GM12878 (cell line): Measurements from ENCODE around the gene NOS1.

Experiments used
- CTCF ChIP-seq, 3 experiments: IDR thresholded peaks in 2 of 3; conservative IDR thresholded peaks in 1 of 3; 2 replicates each; pipeline ENCODE4 v1.5.1; 2011; ENCODE audit warnings: low read depth in 3 of 3, low read length in 3 of 3, mild to moderate bottlenecking in 3 of 3, control low read depth in 2 of 3, moderate library complexity in 2 of 3, inconsistent platforms in 1 of 3, mixed read lengths in 1 of 3; ENCODE audit not compliant: control insufficient read depth in 2 of 3, insufficient read depth in 1 of 3; ENCODE audit errors: extremely low read depth in 1 of 3
- EZH2 ChIP-seq: IDR thresholded peaks from 2 replicates; pipeline ENCODE4 v1.6.1; 2012; ENCODE audit warnings: low read depth, mild to moderate bottlenecking, control low read depth, inconsistent platforms, low read length, borderline replicate concordance; ENCODE audit not compliant: control insufficient read depth
- POLR2A ChIP-seq: IDR thresholded peaks from 2 replicates; pipeline ENCODE4 v1.6.1; 2011; ENCODE audit warnings: low read depth, mild to moderate bottlenecking, low read length
- SP1 ChIP-seq: IDR thresholded peaks from one replicate; pipeline ENCODE4 v1.6.1; 2011; ENCODE audit warnings: low read depth, low read length
- USF2 ChIP-seq: IDR thresholded peaks from 2 replicates; pipeline ENCODE4 v1.6.1; 2011; ENCODE audit warnings: low read depth, low read length, improper control_type of control experiment, borderline replicate concordance
- ZBTB11 ChIP-seq: fragments of 450-650 bp; formaldehyde crosslinking; IDR thresholded peaks from 2 replicates; pipeline ENCODE4 v1.5.0; 2022; ENCODE audit warnings: mild to moderate bottlenecking, missing genetic modification characterization
- ZBTB4 ChIP-seq: fragments of 450-650 bp; formaldehyde crosslinking; IDR thresholded peaks from 2 replicates; pipeline ENCODE4 v1.4.0; 2022; ENCODE audit warnings: mild to moderate bottlenecking, moderate library complexity
- ZZZ3 ChIP-seq: IDR thresholded peaks from 2 replicates; pipeline ENCODE4 v1.6.1; 2011; ENCODE audit warnings: low read depth; ENCODE audit not compliant: control insufficient read depth, insufficient read length

- TF ChIP-seq ZBTB11 (no peak), CTCF (IDR thresholded peaks at IDR 0.05 in 2 of 3, conservative IDR thresholded peaks at IDR 0.05 in 1 of 3; ENCODE audit: control insufficient read depth in 2 of 3, extremely low read depth in 1 of 3, insufficient read depth in 1 of 3, low read depth in 3 of 3, low read length in 3 of 3) (no peak), EZH2 (no peak), SP1 (no peak), ZZZ3 (no peak), USF2 (no peak), ZBTB4 (no peak), POLR2A (no peak)
These were observed 47.9 kb upstream of the NOS1 start for GRCh38 chr12:117409286-117409685.
